NOMO-1 treated with dmso at 0.1 percent for 144 hours (cell line): ENCODE data around the gene PSKH1.
"Not testable (repeated sequence)": the region's sequence is repeated elsewhere in the genome, so short reads cannot be mapped to it uniquely, and the experiment has no call there.

Source experiments
- DNase-seq: peaks from one replicate; lab custom pipeline; 2025; ENCODE audit not compliant: unreplicated experiment; lab: John Stamatoyannopoulos, UW

The PSKH1 gene

GRCh38 chr16:67957622-67958021 lies 64.6 kb downstream of the PSKH1 start:
- DNase-seq = no peak

GRCh38 chr16:67959536-67960329 lies 66.7 kb downstream of the PSKH1 start:
- no peak for DNase-seq

GRCh38 chr16:67961551-67961957 lies 68.5 kb downstream of the PSKH1 start:
- no peak for DNase-seq

DNA sequence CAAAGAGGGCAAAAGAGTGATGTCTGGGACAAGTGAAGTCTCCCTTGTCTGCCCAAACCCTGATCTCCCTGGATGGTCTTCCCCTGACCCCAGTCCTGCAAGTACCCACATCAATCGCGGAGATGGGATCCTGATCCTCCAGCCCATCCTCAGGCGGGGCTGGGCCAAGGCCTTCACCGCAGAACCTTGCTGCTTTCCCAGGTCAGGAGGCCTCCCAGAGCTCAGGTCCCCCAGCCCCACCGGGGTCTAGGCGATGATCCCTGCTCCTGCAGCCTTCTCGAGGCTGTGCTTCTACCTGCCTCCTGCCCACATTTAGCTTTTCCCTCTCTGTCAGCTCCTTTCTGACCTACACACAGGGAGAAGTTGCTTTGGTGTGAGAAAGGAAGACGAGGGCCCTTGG lies 69.1 kb downstream of the PSKH1 start:
- DNase-seq = no peak

DNA sequence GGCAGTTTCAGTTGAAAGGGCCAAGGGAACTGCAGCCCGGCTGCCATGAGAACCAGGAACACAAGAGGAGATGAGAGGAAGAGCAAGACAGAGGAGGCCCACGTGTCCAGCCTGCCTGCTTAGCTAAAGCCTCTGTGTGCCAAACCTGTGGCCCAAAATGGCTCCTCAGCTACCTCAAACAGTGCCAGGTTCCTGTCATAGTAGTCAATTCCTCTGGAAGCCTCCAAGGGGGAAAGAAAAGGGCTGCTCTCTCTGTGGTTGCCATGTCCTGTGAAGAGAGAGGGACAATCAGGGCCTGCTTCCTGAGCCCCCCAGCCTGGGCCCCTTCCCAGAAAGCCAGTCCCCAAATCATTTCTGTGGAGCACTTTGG lies 70.2 kb downstream of the PSKH1 start:
- DNase-seq = no peak

DNA sequence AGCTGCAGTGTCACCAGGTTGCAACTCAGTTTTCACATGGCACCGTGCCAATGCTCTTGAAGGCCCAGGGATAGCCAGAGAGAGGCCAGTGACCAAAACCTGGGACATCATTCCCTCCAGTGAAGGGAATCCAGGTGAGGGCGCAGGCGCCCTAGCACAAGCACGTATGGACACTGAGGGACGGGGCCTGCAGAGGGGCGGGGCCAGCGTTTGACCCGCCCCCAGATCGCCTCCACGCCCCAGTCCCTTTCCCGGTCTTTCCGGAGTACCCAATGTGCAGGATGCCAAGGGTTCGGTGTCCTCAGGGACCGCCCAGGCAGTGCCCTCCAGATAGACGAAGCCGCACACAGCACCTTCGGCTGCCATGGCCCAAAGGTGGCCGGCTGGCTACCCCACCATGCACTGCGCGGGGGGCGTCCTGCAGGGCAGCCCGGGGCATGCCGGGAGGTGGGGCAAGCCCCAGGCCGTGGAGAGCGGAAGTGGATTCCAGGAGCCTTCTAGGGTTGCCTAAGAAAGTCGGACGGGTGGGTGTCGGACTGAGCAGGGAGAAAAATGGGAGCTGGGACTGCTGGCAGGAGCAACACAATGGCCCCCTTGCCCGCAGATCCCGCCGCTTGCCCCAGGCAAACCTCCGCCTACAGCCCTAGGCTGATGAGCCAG lies 70.7 kb downstream of the PSKH1 start:
- DNase-seq = no peak

DNA sequence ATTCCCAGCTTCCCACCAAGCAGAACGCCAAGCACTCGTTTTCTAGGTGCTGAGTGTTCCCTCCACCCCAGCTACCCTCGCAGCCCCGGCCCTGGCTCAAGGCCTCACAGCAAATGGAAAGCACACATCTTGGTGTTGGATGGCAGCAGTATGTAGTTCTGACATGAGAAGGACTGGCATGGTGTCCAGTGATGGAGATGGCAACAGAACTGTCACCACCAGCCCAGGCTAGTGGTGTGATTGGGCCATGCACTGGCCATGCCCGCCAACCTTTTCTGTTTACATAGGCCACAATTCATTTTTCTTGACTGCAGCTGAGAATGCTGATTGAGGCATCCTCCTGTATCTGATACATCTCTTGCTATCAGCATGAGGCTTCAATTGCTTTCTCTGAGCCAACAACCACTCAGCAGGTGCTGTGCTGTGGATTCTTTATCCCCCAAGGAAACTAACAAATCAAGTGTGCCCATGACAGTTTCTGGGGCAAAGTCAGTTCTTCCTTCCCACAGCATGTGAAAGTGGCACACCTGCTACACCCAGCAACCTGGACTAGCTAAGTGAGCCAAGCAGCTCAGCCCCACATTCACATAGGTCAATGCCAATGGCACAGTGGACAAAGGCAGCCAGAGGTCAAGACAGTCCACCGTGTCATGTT lies 71.5 kb downstream of the PSKH1 start:
- no peak for DNase-seq

GRCh38 chr16:67965668-67966548 lies 72.9 kb downstream of the PSKH1 start:
- no peak for DNase-seq

DNA sequence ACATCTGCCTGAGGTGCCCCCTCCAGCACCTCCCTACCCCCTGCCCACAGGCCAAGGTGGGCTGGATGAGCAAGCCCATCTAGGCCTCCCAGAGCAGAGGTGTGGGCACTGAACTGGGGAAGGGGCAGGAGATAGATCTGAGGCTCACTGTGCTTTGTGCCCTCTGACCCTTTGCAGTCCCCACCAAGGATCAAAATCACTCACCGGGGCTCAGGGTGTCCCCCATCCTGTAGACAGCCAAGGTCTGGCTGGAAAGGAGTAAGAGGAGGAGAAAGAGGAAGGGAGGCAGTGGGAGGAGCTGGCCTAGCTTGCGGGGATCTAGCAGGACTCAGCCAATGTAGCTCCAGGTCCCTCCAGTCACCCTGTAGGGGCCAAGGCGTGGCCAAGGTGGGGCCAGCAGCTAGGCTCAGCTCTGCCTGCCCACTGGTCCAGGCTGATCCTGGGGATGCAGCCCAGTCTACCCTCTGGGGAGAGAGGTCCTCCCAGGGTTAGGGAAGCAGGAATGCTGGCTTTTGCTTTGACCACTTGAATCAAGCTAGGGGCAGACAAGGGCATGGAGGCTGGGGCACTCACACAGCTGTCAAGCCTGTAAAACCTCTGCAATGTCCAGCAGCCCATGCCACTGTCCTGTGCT lies 73.6 kb downstream of the PSKH1 start:
- peak; percentile 21 for DNase-seq

GRCh38 chr16:67967183-67967957 lies 74.3 kb downstream of the PSKH1 start:
- DNase-seq = no peak

- DNase-seq = peak; percentile 18
These were observed 74.9 kb downstream of the PSKH1 start for GRCh38 chr16:67967958-67968399.

DNA sequence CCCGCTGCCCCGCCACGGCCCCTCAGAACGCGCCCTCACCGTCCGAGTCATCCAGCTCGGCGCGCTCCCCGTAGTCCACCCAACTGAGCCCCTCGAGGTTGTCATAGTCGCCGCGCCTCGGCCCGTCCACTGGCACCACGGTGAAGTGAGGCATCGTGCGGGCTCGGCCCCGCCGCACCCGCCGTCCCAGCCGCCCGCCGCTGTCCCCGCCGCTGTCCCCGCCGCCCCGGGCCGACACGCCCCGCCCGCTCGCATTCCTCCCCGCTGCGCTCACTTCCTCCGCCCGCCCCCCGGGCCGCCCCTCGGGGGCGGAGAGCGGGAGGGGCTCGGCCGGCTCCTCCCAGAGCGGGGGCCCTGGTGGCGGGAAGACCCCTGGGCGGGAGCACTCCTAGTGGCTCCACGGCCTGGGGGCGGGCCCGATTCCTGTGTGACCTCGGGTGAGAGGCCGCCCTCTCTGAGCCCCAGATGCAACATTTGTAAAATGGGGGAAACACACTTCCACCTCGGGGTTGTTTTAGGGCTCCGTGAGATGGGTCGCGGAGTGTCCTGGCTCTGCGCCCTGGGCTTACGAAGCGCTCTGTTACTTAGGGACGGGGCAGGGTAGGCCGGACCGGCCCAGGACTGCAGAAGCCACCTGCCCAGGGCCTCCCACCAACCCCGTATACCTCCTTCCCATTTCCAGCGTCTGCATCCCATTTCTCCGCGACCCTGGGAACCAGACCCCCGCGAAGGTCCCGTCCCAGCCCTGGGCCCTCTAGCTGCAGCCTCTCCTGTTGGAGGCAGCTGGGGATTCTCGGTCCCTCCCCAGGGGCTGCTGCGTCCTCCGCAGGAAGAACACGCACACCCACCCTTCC lies 75.6 kb downstream of the PSKH1 start, which contains the start of gene SLC12A4:
SLC12A4 (minus strand) TSS at position 238 of the 854 bp plus-strand sequence; CDS start at position 154, 84 bp downstream.
- peak; percentile 71 for DNase-seq

- DNase-seq = no peak
These were observed 76.4 kb downstream of the PSKH1 start for GRCh38 chr16:67969254-67970039.

- no peak for DNase-seq
These were observed 78.1 kb downstream of the PSKH1 start for GRCh38 chr16:67971111-67971510.

GRCh38 chr16:67972285-67972684 lies 79.2 kb downstream of the PSKH1 start:
- DNase-seq = not testable (repeated sequence)

- no peak for DNase-seq
These were observed 82.5 kb downstream of the PSKH1 start for GRCh38 chr16:67975321-67976105.

GRCh38 chr16:67976205-67976604 lies 83.2 kb downstream of the PSKH1 start:
- DNase-seq = no peak
